Ecto neural progenitor cell (in vitro differentiated cells): ENCODE measurements around the gene OTOA.
A peak's percentile ranks its signal among the peaks of the same experiment; 100 is the strongest.
"Not testable (repeated sequence)": the region's sequence is repeated elsewhere in the genome, so short reads cannot be mapped to it uniquely, and the experiment has no call there.

ENCODE experiments used
- DNase-seq: peaks from one replicate; pipeline ENCODE4 v3.0.0-alpha.2; 2018; ENCODE audit warnings: low spot score

OTOA gene

GRCh38 chr16:21722771-21723455 is 59.1 kb downstream of the OTOA start:
- no peak for DNase-seq

GRCh38 chr16:21723532-21723931 is 59.8 kb downstream of the OTOA start:
- DNase-seq, result no peak

- no peak for DNase-seq
Measured at GRCh38 chr16:21727344-21727743, 63.6 kb downstream of the OTOA start.

- not testable (repeated sequence) for DNase-seq
Measured at GRCh38 chr16:21731233-21731632, 67.5 kb downstream of the OTOA start.

- DNase-seq, result not testable (repeated sequence)
Measured at GRCh38 chr16:21740637-21741036, 76.9 kb downstream of the OTOA start.

- DNase-seq, result peak; percentile 27
Measured at GRCh38 chr16:21756192-21757079, 92.7 kb downstream of the OTOA start.

DNA sequence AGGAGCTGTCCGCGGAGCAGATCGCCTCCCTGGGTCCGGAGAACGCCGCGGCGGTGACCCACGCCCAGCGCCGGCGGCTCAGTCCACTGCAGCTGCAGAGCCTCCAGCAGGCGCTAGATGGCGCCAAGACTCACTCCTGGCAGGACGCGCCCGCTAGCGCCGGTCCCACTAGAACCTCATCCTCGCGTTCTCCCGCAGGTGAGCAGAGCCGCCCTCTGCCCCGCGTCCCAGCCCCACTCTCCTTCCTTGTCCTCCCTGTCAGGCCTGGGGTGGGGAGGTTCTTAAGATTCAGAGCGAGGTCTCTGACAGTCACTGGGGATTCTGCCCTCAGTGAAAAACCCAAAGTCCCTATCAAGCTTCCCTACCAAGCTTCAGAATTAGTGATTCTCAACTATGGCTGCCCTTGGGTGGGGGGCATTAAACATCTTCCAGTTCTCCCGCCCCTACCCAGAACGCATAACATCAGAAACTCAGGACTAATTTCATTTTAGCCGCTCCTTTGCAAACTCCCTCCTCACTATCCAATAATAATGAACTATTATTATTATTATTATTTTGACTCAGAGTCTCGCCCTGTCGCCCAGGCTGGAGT is 93.4 kb downstream of the OTOA start:
- DNase-seq, result not testable (repeated sequence)

GRCh38 chr16:21768280-21768679 is 104.5 kb downstream of the OTOA start:
- not testable (repeated sequence) for DNase-seq

GRCh38 chr16:21768810-21769209 is 105.0 kb downstream of the OTOA start:
- DNase-seq, result not testable (repeated sequence)

- not testable (repeated sequence) for DNase-seq
Measured at GRCh38 chr16:21769284-21769683, 105.5 kb downstream of the OTOA start.

DNA sequence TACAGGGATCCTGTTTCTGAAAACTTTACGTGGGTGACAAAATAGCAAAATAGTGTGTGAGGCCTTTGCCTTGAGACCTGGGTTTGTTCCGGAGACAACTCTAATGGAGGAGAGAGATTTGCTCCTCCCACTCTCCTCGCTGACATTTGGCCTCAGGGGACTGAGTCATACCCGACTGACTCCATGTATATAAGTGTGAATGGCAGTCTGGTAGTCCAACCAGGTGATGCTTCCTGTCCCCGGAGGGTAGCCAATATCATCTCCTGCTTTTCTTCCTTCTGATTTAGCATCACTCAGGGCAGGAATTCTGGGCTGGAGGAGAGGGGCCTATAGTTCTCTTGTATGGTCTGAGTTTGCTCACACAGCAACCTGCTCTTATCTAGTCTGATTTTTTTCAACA is 106.8 kb downstream of the OTOA start:
- DNase-seq, result not testable (repeated sequence)

DNA sequence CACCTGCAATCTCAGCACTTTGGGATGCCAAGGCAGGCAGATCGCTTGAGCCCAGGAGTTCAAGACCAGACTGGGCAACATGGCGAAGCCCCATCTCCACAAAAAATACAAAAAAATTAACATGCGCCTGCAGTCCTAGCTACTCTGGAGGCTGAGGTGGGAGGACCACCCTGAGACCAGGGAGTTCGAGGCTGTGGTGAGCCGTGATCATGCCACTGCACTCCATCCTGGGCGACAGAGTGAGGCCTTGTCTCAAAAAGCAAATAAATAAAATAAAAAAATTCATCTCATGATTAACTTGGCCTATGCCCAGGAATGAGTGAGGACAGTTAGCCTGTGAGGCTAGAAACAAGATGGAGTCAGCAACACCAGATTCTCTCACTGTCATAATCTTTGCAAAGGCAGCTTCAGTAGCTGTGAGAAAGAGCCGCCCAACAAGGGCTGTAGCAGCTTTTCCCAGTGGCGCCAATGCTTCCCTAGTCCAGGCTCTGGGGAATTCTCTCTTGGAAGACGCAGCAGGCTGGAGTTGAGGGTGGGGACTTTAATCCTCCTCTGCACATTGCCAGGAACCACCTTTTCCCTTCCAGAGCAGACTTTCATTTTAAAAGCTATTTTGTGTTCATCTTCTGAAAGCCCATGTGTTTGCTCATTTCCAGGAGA is 108.9 kb downstream of the OTOA start:
- DNase-seq, result not testable (repeated sequence)

- DNase-seq, result not testable (repeated sequence)
Measured at GRCh38 chr16:21773207-21773553, 109.4 kb downstream of the OTOA start.

- DNase-seq, result not testable (repeated sequence)
Measured at GRCh38 chr16:21780525-21780924, 116.8 kb downstream of the OTOA start.

- not testable (repeated sequence) for DNase-seq
Measured at GRCh38 chr16:21790506-21790905, 126.7 kb downstream of the OTOA start.

- DNase-seq, result not testable (repeated sequence)
Measured at GRCh38 chr16:21793310-21793709, 129.5 kb downstream of the OTOA start.

GRCh38 chr16:21798601-21799000 is 134.8 kb downstream of the OTOA start:
- DNase-seq, result not testable (repeated sequence)

DNA sequence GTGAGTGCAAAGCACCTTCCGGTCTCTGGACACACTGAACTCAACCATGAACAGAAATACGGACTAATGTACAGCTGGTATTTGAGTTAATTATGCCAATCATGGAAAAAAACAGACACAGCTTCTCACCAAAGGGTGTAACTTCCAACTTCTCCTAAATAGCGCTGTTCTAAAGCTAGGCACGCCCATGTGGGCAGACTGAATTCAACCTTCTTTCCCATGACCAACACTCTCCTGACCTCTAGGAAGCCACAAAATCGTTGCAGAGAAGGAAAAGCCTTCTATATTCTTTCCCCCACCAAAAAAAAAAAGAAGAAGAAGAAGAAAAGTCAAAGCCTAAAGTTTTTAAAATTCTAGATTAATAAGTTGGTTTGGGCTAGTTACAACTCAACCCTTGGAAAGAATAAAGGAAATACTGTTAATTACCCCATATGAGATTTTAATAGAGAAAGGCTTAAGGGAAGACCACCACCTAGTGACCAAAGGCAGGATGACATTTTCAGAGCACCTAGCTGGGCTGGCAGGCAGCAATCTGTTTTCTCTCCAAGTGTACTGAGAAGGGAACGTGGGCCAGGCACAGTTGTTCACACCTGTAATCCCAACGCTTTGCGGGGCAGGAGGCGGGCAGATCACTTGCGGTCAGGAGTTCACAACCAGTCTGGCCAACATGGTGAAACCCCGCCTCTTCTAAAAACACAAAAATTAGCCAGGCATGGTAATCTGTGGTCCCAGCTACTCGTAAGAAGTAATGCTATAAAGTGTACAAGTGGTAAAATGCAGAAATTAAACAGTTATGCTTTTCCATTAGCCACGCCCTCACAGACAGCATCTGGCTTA is 138.0 kb downstream of the OTOA start:
- DNase-seq, result not testable (repeated sequence)

- not testable (repeated sequence) for DNase-seq
Measured at GRCh38 chr16:21802375-21802663, 138.6 kb downstream of the OTOA start.
